SK-MEL-5 (cell line): ENCODE results near the gene MON1A. TPM values are rescaled to one million over a fixed set of nuclear protein-coding genes. Genes with fewer than 3 reads are reported as not detected.
"Not testable (repeated sequence)": the region's sequence is repeated elsewhere in the genome, so short reads cannot be mapped to it uniquely, and the experiment has no call there.

ENCODE experiments used
- DNase-seq: peaks from one replicate; pipeline ENCODE4 v3.0.0-alpha.2; 2016; ENCODE audit warnings: low read depth, low spot score
- in situ Hi-C: cut with HindIII; loops from 2 replicates; pipeline ENCODE4 v1.10.0; 2016; ENCODE audit warnings: low sequenced_read_pairs, high pct_unique_total_duplicates, low pct_unique_long_range_greater_than_20kb
- polyA plus RNA-seq, 2 experiments: library from polyadenylated mRNA; depleted of rRNA; stranded (reverse); fragments of >200 nt; gene quantifications; 2 replicates each; pipeline ENCODE4 v1.2.3, GENCODE V29; 2015
- total RNA-seq: library from RNA; depleted of rRNA; stranded (reverse); fragments of >200 nt; shearing (Covaris generic); gene quantifications from 2 replicates; pipeline ENCODE4 v1.2.3, GENCODE V29; 2014; rRNA removed

Gene MON1A
- total RNA-seq = 8.0 and 9.4 TPM in 2 replicates
- 18.0 and 18.9 TPM in 2 replicates for polyA plus RNA-seq (2015; cell fraction: cytosol; rRNA removed)
- polyA plus RNA-seq (2015; cell fraction: nucleus; rRNA removed) = 12.1 and 16.6 TPM in 2 replicates

DNA sequence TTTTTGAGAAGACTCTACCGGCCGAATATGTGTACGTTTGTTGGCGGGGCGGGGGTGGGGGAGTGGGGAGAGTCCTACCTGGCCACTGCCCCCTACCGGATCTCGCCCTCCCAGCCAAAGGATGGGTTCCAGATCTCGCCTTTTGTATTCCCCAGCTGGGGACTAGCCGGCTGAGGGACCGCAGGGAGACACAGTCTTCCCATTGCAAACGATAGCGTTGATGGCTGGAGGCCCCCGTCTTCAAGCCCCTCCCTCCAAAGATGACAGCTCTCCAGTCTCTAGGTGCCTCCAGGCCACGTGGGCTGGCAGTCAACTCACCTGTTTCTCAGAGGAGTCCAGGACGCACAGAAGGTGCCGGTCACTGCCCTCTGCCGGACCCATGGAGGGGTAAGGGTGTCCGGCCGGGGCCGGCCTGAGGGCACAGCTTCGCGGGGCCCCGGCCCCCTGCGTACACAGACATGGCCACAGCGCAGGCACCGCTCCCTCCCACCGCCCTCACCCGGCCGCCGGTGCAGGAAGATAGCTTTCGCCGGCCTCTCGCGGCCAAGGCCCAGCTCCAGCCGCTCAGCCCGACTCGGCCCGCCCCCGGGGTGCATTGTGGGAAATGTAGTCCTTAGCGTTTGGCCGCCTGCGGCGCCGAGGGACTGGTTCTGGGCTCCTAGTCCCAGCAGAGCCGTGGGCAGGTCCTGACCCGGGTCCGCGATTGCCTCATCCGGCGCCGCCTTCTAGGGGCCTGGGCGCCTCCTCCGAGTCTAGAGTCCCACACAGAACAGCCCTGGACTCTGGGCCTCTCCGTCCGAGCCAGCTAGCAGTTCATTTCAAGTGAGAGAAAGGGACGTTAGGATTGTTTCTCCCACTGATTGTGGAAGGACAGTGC is at the start of gene MON1A:
Gene MON1A (minus strand): TSS at position 521 of the 877 bp plus-strand sequence. CDS start 16,465 bp downstream, outside the sequence.
- DNase-seq = peak; percentile 94
- in situ Hi-C loops = no loop called here

GRCh38 chr3:49976942-49977341 is 47.3 kb upstream of the MON1A start:
- DNase-seq = no peak
- in situ Hi-C loops = no loop called here

DNA sequence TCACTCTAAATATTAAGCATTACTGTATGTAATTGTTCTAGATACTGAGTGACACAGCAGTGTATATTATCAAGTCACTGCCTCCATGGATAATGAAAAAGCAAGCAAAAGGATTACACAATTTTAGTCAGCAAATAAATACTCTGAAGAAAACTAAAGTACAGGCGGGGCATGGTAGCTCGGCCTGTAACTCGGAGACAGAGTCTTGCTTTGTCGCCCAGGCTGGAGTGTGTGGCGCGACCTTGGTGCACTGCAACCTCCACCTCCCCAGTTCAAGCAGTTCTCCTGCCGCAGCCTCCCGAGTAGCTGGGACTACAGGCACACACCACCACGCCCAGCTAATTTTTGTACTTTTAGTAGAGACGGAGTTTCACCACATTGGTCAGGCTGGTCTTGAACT is 43.0 kb upstream of the MON1A start:
- no peak for DNase-seq
- in situ Hi-C loops = no loop called here

- in situ Hi-C loops = no loop called here
- no peak for DNase-seq
Observed at GRCh38 chr3:49968346-49968745, 38.7 kb upstream of the MON1A start.

GRCh38 chr3:49967291-49967690 is 37.7 kb upstream of the MON1A start:
- in situ Hi-C loops = no loop called here
- no peak for DNase-seq

- in situ Hi-C loops = no loop called here
Observed at GRCh38 chr3:49966233-49966942, 36.8 kb upstream of the MON1A start.

DNA sequence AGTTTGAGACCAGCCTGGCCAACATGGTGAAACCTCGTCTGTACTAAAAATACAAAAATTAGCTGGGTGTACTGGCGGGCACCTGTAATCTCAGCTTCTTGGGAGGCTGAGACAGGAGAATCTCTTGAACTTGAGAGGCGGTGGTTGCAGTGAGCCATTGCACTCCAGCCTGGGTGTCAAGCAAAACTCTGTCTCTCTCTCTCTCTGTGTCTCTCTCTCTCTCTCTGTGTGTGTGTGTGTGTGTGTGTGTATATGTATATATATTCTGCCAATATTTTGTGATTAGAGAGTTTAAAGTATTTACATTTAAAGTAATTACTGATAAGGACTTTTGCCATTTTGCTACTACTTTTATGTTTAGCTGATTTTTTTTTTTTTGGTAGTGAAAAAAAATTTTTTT is 26.0 kb upstream of the MON1A start:
- in situ Hi-C loops = no loop called here
- no peak for DNase-seq

More at GRCh38 chr3:49966233-49966942, 36.8 kb upstream of the MON1A start:
- no peak for DNase-seq

DNA sequence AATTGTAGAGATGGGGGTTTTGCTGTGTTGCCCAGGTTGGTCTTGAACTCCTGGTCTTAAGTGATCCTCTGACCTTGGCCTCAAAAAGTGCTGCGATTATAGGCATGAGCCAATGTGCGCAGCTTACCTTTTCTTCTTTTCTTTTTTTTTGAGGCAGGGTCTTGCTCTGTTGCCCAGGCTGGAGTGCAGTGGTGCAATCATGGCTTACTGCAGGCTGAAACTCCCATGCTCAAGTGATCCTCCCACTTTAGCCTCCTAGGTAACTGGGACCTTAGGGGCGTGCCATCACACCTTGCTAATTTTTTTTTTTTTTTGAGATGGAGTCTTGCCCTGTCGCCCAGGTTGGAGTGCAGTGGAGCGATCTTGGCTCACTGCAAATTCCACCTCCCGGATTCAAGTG is 23.3 kb upstream of the MON1A start:
- in situ Hi-C loops = no loop called here
- no peak for DNase-seq

GRCh38 chr3:49942651-49943050 is 13.0 kb upstream of the MON1A start:
- DNase-seq = no peak
- in situ Hi-C loops = no loop called here

GRCh38 chr3:49940667-49941249 is 11.1 kb upstream of the MON1A start:
- in situ Hi-C loops = no loop called here
- no peak for DNase-seq

- in situ Hi-C loops = no loop called here
- DNase-seq = peak; percentile 98
Observed at GRCh38 chr3:49939858-49940666, 10.5 kb upstream of the MON1A start, which contains the start of gene RBM6. Gene RBM6 (plus strand): TSS chr3:49940150. CDS start chr3:49962642, 22,492 bp downstream.

DNA sequence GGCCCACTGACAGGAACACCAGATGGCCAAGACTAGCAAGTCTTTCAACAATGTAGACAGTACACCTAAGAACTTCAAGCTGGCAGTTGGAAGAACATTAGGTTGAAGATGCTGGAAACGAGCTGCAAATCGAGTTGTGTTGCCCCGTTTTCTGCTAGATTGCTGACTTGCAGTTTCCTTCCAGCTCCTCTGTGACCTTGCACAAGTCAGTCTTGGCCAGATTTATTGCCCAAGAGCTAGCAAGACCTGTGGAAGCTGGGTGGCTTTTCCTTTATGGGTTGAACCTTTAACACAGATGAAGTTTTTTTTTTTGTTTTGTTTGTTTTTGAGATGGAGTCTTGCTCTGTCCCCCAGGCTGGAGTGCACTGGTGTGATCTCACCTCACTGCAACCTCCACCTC is 7.5 kb upstream of the MON1A start:
- in situ Hi-C loops = no loop called here
- DNase-seq = no peak

DNA sequence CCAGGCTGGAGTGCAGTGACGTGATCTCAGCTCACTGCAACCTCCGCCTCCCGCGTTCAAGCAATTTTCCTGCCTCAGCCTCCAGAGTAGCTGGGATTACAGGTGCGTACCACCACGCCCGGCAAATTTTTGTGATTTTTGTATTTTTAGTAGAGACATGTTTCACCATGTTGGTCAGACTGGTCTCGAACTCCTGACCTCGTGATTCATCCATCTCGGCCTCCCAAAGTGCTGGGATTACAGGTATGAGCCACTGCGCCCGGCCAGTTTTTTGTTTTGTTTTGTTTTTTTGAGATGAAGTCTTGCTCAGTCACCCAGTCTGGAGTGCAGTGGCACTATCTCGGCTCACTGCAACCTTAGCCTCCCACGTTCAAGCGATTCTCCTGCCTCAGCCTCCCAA is 2.7 kb upstream of the MON1A start:
- in situ Hi-C loops, DNase-seq: not testable (repeated sequence)

DNA sequence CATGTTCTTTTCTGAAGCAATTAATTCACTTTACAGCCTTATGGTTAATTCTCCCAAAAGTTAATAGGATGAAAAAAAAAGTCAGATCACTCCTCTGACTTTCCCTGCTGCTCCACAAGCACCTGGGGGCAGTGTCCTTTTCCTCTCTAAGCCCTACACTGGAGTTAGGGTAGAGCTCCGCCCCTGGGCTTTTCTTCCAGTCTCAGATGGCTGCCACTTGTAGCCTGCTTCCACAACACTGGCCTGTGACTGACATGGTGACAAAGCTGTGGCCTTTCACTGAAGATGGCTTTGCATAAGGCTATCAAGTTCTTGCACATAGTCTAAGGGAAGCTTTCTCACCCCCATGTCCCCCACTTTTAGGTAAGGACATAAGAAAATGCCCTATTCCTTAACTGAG is 1.3 kb upstream of the MON1A start:
- in situ Hi-C loops = no loop called here
- peak; percentile 38 for DNase-seq

GRCh38 chr3:49930168-49930690 is 618 bp upstream of the MON1A start:
- no peak for DNase-seq
- in situ Hi-C loops = no loop called here

DNA sequence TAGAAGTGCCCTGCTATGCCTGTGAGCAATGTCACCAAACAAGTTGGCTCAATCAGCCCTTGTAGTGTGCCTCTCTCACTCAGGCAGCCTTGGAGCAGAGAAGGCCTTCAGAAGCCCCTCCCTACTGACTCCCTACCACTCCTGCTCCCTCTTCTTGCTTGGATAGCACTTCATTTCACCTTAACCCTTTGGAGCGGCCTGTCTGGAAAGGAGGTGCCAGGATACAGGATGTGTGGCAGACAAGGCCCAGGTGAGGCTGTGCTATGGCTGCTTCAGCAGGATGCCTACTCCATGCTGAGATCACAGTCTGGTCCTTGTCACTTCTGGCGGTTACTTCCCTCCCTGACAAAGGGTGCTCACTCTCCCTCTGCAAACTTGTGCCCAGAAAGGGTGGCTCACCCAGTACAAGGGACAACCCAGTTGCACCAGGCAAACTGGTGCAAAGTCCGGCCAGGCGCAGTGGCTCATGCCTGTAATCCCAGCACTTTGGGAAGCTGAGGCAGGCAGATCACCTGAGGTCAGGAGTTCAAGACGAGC is 1.1 kb downstream of the MON1A start:
- DNase-seq = no peak
- in situ Hi-C loops = no loop called here

GRCh38 chr3:49927798-49928197 is 1.8 kb downstream of the MON1A start:
- DNase-seq = no peak
- in situ Hi-C loops = no loop called here
